Stimulated activated CD4-positive, alpha-beta T cell treated with anti-CD3 and anti-CD28 coated beads, Interleukin-2, amount 100 ng/mL, for 24 hours (primary cell): ENCODE measurements around the gene NMBR.
"Not testable (repeated sequence)": the region's sequence is repeated elsewhere in the genome, so short reads cannot be mapped to it uniquely, and the experiment has no call there.

Experiments used
- DNase-seq, 2 donors: peaks; one replicate each; pipeline ENCODE4 v3.0.0-alpha.2; 2020

NMBR gene

GRCh38 chr6:142146828-142147662 lies at the start of gene NMBR, which contains the start of gene VTA1:
NMBR (minus strand) TSS chr6:142147122; CDS start chr6:142088658, 58,464 bp downstream.
VTA1 (plus strand) TSS chr6:142147263; CDS start chr6:142147288, 25 bp downstream.
- DNase-seq, result peak; percentile 94 to 96

DNA sequence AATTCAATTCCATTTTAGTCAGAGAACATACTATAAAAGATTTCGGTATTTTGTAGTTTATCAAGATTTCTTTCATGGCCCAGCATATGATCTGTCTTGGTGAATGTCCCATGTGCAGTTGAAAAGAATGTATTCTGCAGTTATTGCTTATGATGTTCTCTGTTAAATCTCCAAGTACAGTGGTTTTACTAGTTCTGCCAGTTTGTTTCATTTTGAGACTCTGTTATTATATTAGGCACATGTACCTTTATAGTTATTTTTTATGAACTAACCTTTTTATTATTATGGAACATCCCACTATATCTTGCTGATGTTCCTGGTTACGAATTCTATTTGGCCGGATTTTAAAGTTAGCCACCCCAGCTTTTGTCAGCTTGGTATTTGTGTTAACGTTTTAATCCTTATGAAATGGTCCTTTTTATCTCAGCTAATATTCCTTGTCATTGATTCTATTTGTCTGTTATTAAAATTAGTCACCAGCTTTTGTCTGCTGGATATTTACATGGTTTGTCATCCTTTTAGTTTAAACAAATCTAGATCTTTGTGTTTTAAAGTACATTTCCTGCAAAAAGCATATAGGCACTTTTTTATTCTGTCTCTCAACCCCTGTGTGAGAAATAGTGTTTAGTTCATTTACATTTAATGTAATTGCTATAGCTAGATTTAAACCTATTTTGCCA lies 49.1 kb upstream of the NMBR start:
- DNase-seq, result no peak

DNA sequence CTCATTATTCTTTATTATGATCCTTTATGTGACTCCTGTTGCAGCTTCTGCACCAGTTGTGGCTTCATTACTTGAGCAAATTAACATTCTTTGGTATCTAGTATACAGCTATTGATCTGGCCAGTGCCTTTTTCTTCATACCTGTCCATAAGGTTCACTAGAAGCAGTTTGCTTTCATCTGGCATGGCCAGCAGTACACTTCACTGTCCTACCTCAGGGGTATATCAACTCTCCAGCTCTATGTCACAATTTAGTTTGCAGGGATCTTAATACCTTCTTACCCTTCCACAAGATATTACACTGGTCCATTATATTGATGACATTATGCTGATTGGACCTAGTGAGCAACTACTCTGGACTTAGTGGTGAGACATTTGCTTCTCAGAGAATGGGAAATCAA lies 46.7 kb upstream of the NMBR start:
- no peak for DNase-seq

- no peak for DNase-seq
These were observed 45.4 kb upstream of the NMBR start for GRCh38 chr6:142192343-142192742.

DNA sequence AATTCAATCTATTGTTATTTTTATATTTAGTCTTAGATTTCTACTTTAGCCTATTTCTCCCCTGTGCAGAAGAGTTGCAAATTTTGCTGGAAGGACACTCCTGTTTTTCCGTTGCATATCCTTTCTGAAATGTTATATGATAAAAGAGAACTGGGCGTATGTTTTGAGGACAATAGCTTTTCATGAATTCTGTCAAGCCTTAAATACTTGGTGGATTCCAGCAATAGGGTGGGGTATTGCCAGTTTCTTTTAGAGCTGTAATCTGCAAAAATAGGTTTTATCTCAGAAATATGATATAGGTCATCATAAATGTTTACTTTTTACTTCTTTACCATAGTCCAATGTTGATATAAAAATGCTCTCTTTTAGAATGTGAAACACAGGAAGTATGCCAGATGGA lies 42.1 kb upstream of the NMBR start:
- DNase-seq, result no peak

DNA sequence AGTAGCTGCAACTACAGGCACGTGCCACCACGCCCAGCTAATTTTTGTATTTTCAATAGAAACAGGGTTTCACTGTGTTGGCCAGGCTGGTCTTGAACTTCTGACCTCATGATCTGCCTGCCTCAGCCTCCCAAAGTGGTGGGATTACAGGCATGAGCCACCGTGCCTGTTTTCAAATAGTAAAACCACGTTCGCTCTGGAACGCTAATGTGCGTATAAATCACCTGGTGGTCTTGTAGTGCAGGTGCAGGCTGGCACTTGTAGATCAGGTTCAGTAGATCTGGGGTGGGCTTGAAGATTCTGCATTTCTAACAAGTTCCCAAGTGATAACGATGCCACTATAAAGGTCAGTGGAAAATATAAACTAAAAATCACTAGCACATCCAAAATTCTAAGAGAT lies 41.4 kb upstream of the NMBR start:
- not testable (repeated sequence) for DNase-seq

GRCh38 chr6:142187209-142187608 lies 40.3 kb upstream of the NMBR start:
- DNase-seq, result no peak

GRCh38 chr6:142185641-142186040 lies 38.7 kb upstream of the NMBR start:
- no peak for DNase-seq

- DNase-seq, result no peak
These were observed 37.4 kb upstream of the NMBR start for GRCh38 chr6:142184307-142184706.

- DNase-seq, result no peak
These were observed 36.4 kb upstream of the NMBR start for GRCh38 chr6:142183351-142183750.

DNA sequence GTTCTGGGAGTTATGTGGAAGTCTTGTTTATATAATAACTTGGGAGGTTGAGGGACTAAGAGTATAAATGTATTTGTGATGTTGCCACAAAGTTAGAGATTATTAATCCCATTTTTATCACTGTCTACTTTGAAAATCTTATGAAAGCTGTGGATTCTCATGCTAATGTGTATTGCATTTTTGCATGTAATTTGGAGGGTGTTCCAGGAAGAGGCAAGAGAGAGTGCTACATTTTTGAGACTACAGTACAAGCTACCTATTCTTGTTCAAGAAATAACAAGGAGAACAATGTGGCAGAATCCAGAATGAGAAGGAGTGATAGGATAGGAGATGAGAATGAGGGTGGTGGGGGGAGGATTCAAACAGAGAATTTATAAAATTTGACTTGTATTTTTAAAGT lies 35.1 kb upstream of the NMBR start:
- no peak for DNase-seq

- DNase-seq, result no peak
These were observed 31.2 kb upstream of the NMBR start for GRCh38 chr6:142178129-142178528.

DNA sequence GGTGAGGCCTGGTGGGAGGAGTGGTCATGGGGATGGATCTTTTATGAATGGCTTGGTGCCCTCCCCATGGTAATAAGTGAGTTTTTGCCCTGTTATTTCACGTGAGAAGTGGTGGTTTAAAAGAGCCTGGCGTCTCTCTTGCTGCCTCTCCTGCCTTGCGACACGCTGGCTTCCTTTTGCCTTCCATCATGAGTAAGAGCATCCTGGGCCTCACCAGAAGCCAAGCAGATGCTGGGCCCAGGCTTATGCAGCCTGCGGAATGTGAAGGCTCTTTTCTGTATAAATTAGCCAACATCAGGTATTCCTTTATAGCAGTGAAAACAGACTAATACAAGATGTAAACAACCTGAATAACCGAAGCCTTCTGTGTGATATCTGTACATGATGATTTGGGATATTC lies 27.8 kb upstream of the NMBR start:
- DNase-seq, result no peak

DNA sequence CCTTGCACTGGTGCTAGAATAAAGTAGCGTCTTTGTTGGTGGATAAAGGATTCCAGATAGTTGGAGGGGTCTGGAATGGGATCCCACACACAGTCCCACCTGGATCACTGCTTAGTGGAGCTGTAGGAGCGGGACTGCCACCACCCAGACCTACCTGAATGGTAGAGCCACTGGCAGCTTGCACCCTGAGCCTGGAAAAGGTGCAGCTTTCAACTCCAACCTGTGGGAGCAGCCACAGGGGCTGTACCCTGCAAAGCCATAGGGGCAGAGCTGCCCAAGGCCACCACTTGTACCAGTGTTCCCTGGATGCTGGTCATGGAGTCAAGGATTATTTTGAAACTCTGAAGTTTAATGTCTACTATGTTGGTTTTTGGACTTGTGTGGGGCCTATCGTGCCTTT lies 27.1 kb upstream of the NMBR start:
- no peak for DNase-seq

- no peak for DNase-seq
These were observed 25.8 kb upstream of the NMBR start for GRCh38 chr6:142172758-142173157.

DNA sequence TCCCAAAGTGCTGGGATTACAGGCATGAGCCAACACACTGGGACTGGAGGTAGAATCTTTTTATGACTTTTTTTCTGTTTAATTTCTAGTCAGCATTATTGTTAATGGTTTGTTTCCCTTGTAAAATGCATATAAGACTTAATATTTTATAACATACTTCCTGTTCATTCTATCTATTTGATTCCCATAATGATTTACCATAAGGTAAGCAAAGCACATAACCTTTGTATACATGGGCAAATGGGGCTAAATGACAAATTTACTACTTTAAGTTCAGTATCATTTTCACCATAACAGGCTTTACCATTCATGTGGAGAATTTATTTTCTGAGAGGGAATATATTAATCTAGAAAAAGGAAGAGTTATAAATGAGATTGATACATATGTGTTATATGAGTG lies 24.4 kb upstream of the NMBR start:
- no peak for DNase-seq

DNA sequence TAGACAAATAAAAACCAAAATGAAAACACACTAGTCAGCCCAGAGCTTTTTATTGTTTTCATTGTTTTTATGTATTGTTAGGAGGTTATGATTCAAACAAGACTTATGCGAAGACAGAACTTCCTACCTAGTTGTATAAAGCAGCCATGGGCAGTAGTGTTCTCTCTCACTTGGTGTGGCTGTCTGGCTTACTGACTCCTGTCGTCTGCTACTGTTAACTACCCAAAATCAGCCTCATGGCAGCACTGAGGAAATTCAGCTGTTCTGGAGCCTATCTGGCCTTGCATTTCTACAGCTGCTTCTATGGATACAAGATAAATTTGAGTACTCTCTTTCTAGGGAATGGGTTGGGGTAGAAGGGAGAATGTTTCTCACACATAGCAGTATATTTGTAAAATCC lies 20.6 kb upstream of the NMBR start:
- DNase-seq, result no peak

DNA sequence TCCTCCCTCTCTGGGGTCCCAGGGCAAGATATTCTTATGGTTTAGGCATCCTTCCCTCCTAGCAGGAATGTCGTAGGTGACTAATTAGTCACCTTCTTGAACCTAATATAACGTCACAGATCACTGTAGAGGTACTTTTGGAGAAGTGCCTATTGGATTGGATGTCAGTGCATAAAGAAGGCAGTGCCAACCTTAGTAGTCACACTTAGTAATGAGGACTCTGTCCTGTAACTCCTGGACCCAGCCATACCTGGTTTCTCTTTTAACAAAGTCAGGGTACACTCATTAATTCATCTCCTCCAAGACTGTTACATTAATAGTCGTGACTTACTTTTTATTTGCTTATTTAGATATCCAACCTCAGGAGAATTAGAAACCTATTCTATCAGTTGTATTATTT lies 20.1 kb upstream of the NMBR start:
- no peak for DNase-seq

DNA sequence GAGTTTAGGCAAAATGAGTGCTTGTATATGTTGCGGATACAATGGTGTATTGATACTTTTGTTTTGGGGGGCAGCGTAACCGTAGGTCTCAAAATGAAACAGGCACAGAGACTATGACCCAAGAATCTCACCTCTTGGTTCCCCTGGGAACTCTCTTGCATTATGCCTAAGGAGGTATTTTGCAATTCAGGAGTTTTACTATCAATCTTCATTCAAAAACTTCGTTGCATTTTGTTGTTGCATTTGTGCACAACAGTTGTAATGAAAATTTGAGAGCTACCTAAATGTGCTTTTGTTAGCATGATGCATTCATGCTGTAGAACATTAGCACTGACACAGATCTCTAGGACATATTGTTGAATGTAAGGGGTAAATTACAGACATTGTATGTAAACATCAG lies 18.3 kb upstream of the NMBR start:
- no peak for DNase-seq

GRCh38 chr6:142162780-142163179 lies 15.9 kb upstream of the NMBR start:
- no peak for DNase-seq

DNA sequence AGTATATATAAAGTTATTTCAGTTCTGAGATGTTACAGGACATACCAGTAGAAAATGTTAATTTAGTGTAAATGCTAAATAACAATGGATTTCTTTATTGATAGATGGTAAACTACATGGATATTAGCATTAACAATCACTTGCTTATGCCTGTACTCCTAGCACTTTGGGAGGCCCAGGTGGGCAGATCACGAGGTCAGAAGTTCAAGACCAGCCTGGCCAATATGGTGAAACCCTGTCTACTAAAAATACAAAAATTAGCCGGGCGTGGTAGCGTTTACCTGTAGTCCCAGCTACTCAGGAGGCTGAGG lies 9.8 kb upstream of the NMBR start:
- DNase-seq, result not testable (repeated sequence)

GRCh38 chr6:142155895-142156757 lies 9.2 kb upstream of the NMBR start:
- no peak for DNase-seq

DNA sequence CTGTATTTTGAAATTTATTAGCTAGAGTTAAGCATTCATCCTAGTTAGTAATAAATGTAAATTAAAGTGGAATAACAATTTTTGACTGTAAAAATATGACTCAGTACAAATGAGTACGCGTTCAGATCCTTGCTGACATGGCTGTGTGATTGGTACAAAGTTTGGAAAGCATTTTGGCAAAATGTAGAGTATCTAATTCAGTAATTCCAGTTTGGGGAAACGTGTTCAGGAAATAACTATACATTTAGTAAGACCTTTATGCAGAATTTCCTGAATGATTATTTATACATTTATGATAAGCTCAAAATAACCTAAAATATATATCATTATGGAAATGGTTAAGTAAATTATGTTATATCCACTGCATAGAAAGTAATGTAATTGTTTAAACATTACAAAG lies 8.2 kb upstream of the NMBR start:
- no peak for DNase-seq

DNA sequence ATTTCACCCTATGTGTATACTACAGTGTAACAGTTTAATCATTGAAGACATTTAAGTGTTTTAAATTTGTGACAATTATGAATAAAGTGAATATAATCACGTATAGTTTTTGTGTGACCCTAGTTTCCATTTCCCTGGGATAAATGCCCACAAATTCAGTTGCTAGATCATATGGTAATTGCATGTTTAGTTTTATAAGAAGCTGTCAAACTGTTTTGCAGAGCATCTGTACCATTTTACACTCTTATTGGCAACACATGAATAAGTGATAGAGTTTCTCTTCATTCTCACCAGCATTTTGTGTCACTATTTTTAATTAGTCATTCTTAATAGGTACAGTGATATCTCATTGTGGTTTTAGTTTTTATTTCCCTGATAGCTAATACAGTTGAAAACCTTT lies 7.4 kb upstream of the NMBR start:
- no peak for DNase-seq
